GM19023 (cell line): Measurements from ENCODE around the gene FAAP100.

Experiments used
- ATAC-seq: cut with Tn5 transposase; IDR thresholded peaks from one replicate; pipeline ENCODE4 v1.9.1; 2021; ENCODE audit warnings: mild to moderate bottlenecking, moderate library complexity; ENCODE audit not compliant: unreplicated experiment

FAAP100 gene

GRCh38 chr17:81527591-81528383 lies 24.4 kb downstream of the FAAP100 start, which contains the start of gene FSCN2:
Gene FSCN2, plus strand, starts transcription at chr17:81528377. Its CDS starts 155 bp downstream, at chr17:81528532.
- ATAC-seq = no peak

- no peak for ATAC-seq
Observed at GRCh38 chr17:81526662-81527571, 25.2 kb downstream of the FAAP100 start.

GRCh38 chr17:81524865-81525159 lies 27.3 kb downstream of the FAAP100 start:
- ATAC-seq = no peak

- no peak for ATAC-seq
Observed at GRCh38 chr17:81524039-81524864, 27.9 kb downstream of the FAAP100 start.

- ATAC-seq = no peak
Observed at GRCh38 chr17:81523402-81524038, 28.6 kb downstream of the FAAP100 start.

GRCh38 chr17:81522491-81523401 lies 29.4 kb downstream of the FAAP100 start:
- ATAC-seq = no peak

- ATAC-seq = no peak
Observed at GRCh38 chr17:81520021-81520901, 31.9 kb downstream of the FAAP100 start.

- peak; percentile 23 for ATAC-seq
Observed at GRCh38 chr17:81519284-81520020, 32.7 kb downstream of the FAAP100 start.

- no peak for ATAC-seq
Observed at GRCh38 chr17:81518785-81519283, 33.3 kb downstream of the FAAP100 start.

GRCh38 chr17:81518113-81518784 lies 33.9 kb downstream of the FAAP100 start:
- ATAC-seq = no peak

- ATAC-seq = peak; percentile 25
Observed at GRCh38 chr17:81517339-81518112, 34.6 kb downstream of the FAAP100 start.

- no peak for ATAC-seq
Observed at GRCh38 chr17:81517009-81517338, 35.2 kb downstream of the FAAP100 start.

- ATAC-seq = no peak
Observed at GRCh38 chr17:81516439-81516838, 35.7 kb downstream of the FAAP100 start.

GRCh38 chr17:81515530-81516041 lies 36.6 kb downstream of the FAAP100 start:
- ATAC-seq = no peak

GRCh38 chr17:81514739-81515529 lies 37.2 kb downstream of the FAAP100 start:
- no peak for ATAC-seq

- ATAC-seq = no peak
Observed at GRCh38 chr17:81514489-81514738, 37.7 kb downstream of the FAAP100 start.
